GM12878 (cell line): ENCODE measurements around the gene CACNA1D. TPM values are rescaled to one million over a fixed set of nuclear protein-coding genes. Genes with fewer than 3 reads are reported as not detected.

Experiments used
- ATAC-seq: fragments of 200-7000 bp; cut with Tn5 transposase; 3 replicates; pipeline ENCODE4 v1.9.1; 2020; ENCODE audit warnings: mild to moderate bottlenecking, moderate library complexity
- BruUV-seq: library from RNA; stranded (reverse); fragments of 400-500 nt; replicated peaks from 2 replicates; lab custom pipeline; 2021; lab: Mats Ljungman, UMichigan
- CTCF ChIA-PET: fragments of 300-600 bp; sonication (Branson Sonifier 250); formaldehyde crosslinking; extraction: SDS; loops from one replicate; lab custom pipeline; 2021; ENCODE audit warnings: inconsistent platforms; lab: Yijun Ruan, JAX
- POLR2A ChIA-PET: fragments of 350-600 bp; formaldehyde crosslinking; extraction: SDS; loops from one replicate; lab custom pipeline; 2021; ENCODE audit warnings: inconsistent platforms; lab: Charles Lee
- RAD21 ChIA-PET: fragments of 300-600 bp; sonication (Branson Sonifier 250); formaldehyde crosslinking; loops from one replicate; lab custom pipeline; 2023; ENCODE audit warnings: antibody characterized with exemption; ENCODE audit not compliant: unreplicated experiment; lab: Charles Lee
- SMC1A ChIA-PET: fragments of 300-600 bp; sonication (Branson Sonifier 250); formaldehyde crosslinking; loops from one replicate; lab custom pipeline; 2023; ENCODE audit not compliant: unreplicated experiment, uncharacterized antibody; lab: Charles Lee
- DNase-seq: peaks from one replicate; pipeline ENCODE4 v3.0.0-alpha.2; 2011; ENCODE audit warnings: low read depth, low spot score
- FAIRE-seq: peaks from 3 replicates; lab custom pipeline; 2011; peaks lifted over from hg19 to GRCh38; lab: Jason Lieb, UNC
- H2AFZ ChIP-seq: 2 replicates; pipeline ENCODE4 v1.6.0; 2011; ENCODE audit warnings: low read depth, low read length, control low read depth; ENCODE audit not compliant: control insufficient read depth
- H3K27ac ChIP-seq: 2 replicates; pipeline ENCODE4 v1.5.1; 2011; ENCODE audit warnings: control low read depth; ENCODE audit not compliant: control insufficient read depth, insufficient read depth
- H3K27me3 ChIP-seq, 2 experiments: replicated peaks in 1 of 2; 2 replicates each; pipeline versions ENCODE4 v1.6.0 to v1.6.1; 2011; ENCODE audit warnings: low read length in 1 of 2; ENCODE audit not compliant: control insufficient read depth in 2 of 2, insufficient read depth in 2 of 2
- H3K36me3 ChIP-seq, 2 experiments: 2 replicates each; pipeline ENCODE4 v1.5.1; 2011; ENCODE audit warnings: low read length in 1 of 2; ENCODE audit not compliant: control insufficient read depth in 2 of 2, insufficient read depth in 2 of 2
- H3K4me1 ChIP-seq: 2 replicates; pipeline ENCODE4 v1.6.1; 2011; ENCODE audit warnings: mild to moderate bottlenecking, low read length, moderate library complexity, mixed read lengths; ENCODE audit not compliant: control insufficient read depth, insufficient read depth
- H3K4me2 ChIP-seq: 2 replicates; pipeline ENCODE4 v1.6.0; 2011; ENCODE audit warnings: control low read depth; ENCODE audit not compliant: control insufficient read depth, insufficient read depth
- H3K4me3 ChIP-seq: fragments of 200-600 bp; sonication (generic); 2 replicates; pipeline ENCODE4 v1.5.1; 2016
- H3K79me2 ChIP-seq: 2 replicates; pipeline ENCODE4 v1.6.0; 2011; ENCODE audit warnings: low read length; ENCODE audit not compliant: control insufficient read depth, insufficient read depth
- H3K9ac ChIP-seq: 2 replicates; pipeline ENCODE4 v1.8.0; 2011; ENCODE audit warnings: low read length, control low read depth, mixed read lengths; ENCODE audit not compliant: control insufficient read depth, insufficient read depth
- H3K9me3 ChIP-seq: replicated peaks from 3 replicates; pipeline ENCODE4 v1.5.1; 2011; ENCODE audit warnings: mild to moderate bottlenecking, low read length; ENCODE audit not compliant: control insufficient read depth, insufficient read depth
- H4K20me1 ChIP-seq: 2 replicates; pipeline ENCODE4 v1.6.0; 2011; ENCODE audit not compliant: control insufficient read depth, insufficient read depth
- BRCA1 ChIP-seq: IDR thresholded peaks from 2 replicates; pipeline ENCODE4 v1.6.1; 2011; ENCODE audit warnings: low read depth, low read length, improper control_type of control experiment
- KAT2A ChIP-seq: conservative IDR thresholded peaks from 2 replicates; pipeline ENCODE4 v1.6.1; 2011; ENCODE audit warnings: low read depth, low read length; ENCODE audit not compliant: control insufficient read depth
- KLF5 ChIP-seq: fragments of 450-650 bp; IDR thresholded peaks from 2 replicates; pipeline ENCODE4 v1.6.1; 2014; ENCODE audit warnings: mild to moderate bottlenecking; ENCODE audit not compliant: partially characterized antibody
- NFYA ChIP-seq: IDR thresholded peaks from 2 replicates; pipeline ENCODE4 v1.6.1; 2011; ENCODE audit warnings: low read depth, mild to moderate bottlenecking, low read length, improper control_type of control experiment, borderline replicate concordance
- NRF1 ChIP-seq: conservative IDR thresholded peaks from 2 replicates; pipeline ENCODE4 v1.6.1; 2011; ENCODE audit warnings: mild to moderate bottlenecking, low read depth, low read length, improper control_type of control experiment
- PAX8 ChIP-seq: fragments of 450-650 bp; IDR thresholded peaks from 2 replicates; pipeline ENCODE4 v1.6.1; 2017; ENCODE audit warnings: mild to moderate bottlenecking, moderate library complexity
- RUNX3 ChIP-seq: IDR thresholded peaks from 2 replicates; pipeline ENCODE4 v1.6.1; 2012; ENCODE audit warnings: low read length, inconsistent platforms
- WGBS: methylation state at CpG from one replicate; pipeline ENCODE4 v1.1.6; 2016; ENCODE audit warnings: low lambda C conversion rate; ENCODE audit not compliant: insufficient replicate concordance, insufficient coverage; ENCODE audit errors: missing lambda C conversion rate; 5-methylcytosine and 5-hydroxymethylcytosine counted together
- in situ Hi-C: fragments of 300-500 bp; cut with MboI; formaldehyde crosslinking; loops from 9 replicates; pipeline ENCODE4 v1.14.3; 2018; ENCODE audit warnings: mixed read lengths
- intact Hi-C: fragments of 100-400 bp; cut with micrococcal nuclease; formaldehyde crosslinking; loops from one replicate; pipeline ENCODE4 v1.14.2; 2022; ENCODE audit not compliant: unreplicated experiment
- polyA plus RNA-seq, 11 experiments: library from polyadenylated mRNA; depleted of rRNA in 4 of 11; unstranded in 6 of 11; stranded (reverse) in 5 of 11; fragments of >200 nt; fragmentation: Nextera tagmentation in 4 of 11; fragmentation: Illumina TruSeq in 1 of 11; extraction: Ambion mirVana in 4 of 11; extraction: Trizol in 1 of 11; gene quantifications; 1 replicate in 1 of 11; 2 replicates in 10 of 11; pipeline versions ENCODE4 v1.2.1 to v1.2.3, GENCODE V29; 2011 to 2016; ENCODE audit warnings: inconsistent platforms in 2 of 11, missing spikeins in 2 of 11, low read depth in 1 of 11
- total RNA-seq, 4 experiments: library from RNA; depleted of rRNA in 3 of 4; stranded (reverse); fragments of >200 nt in 3 of 4; fragmentation: Illumina TruSeq in 1 of 4; extraction: Trizol in 1 of 4; gene quantifications; 2 replicates each; pipeline versions ENCODE4 v1.2.1 to v1.2.3, GENCODE V29; 2013 to 2021
- TF ChIP-seq, protein P1 (sequence below): IDR thresholded peaks from 2 replicates; pipeline ENCODE4 v1.6.1; 2012; ENCODE audit warnings: low read depth, low read length, improper control_type of control experiment
- TF ChIP-seq, protein P2 (sequence below): fragments of 450-650 bp; IDR thresholded peaks from 2 replicates; pipeline ENCODE4 v1.6.1; 2018; ENCODE audit warnings: borderline replicate concordance, mild to moderate bottlenecking; ENCODE audit not compliant: partially characterized antibody
- TF ChIP-seq, protein P3 (sequence below): fragments of 450-650 bp; formaldehyde crosslinking; IDR thresholded peaks from 2 replicates; pipeline ENCODE4 v1.4.0; 2022; ENCODE audit warnings: mild to moderate bottlenecking, moderate library complexity
- TF ChIP-seq, protein P4 (sequence below): IDR thresholded peaks from 2 replicates; pipeline ENCODE4 v1.6.1; 2011; ENCODE audit warnings: borderline replicate concordance, low read depth, mild to moderate bottlenecking, moderate library complexity, low read length; ENCODE audit not compliant: insufficient read depth, poor library complexity, severe bottlenecking
- TF ChIP-seq, protein P5 (sequence below): IDR thresholded peaks from 2 replicates; pipeline ENCODE4 v1.6.1; 2011; ENCODE audit warnings: mild to moderate bottlenecking, low read depth, low read length, moderate library complexity; ENCODE audit not compliant: insufficient replicate concordance
- TF ChIP-seq, protein P6 (sequence below): fragments of 450-650 bp; IDR thresholded peaks from 2 replicates; pipeline ENCODE4 v1.6.1; 2016; ENCODE audit warnings: mild to moderate bottlenecking

CACNA1D gene
- total and polyA plus RNA-seq, 10 of the 15 experiments (the other 5 are each of a cell fraction or from before 2014, with no cell fraction given): 0.21 to 24.4 (median 1.6) TPM

DNA sequence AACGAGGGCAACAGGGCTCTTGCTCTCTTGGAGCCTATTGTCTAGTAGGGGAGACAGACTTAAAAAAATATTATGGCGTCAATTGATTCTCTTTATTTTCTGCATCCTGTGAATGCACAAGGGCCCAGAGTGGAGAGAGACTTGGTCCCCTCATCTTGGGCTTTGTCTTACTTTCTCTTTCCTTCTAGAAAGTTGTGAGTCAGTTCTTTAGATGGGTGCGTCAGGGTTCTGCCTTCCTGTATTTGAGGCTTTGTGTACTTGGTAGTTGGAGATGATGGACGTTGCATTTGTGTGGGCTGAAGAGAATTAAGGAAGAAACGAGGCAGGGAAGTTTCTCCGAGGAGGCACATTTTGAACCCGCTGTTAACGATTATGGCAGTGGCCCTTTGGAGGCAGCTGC is 52.9 kb downstream of the CACNA1D start:
- DNase-seq (no peak), ATAC-seq (no peak), FAIRE-seq (no peak)
- Histone ChIP-seq H3K27ac (no peak overlapping the region), H2AFZ (no peak overlapping the region), H3K4me2 (no peak overlapping the region), H3K9ac (no peak overlapping the region), H3K4me3 (no peak overlapping the region), H3K36me3 (no peaks in the 10 kb centered on the region), H3K4me1 (no peaks in the 10 kb centered on the region), H3K79me2 (no peaks in the 10 kb centered on the region), H4K20me1 (no peaks in the 10 kb centered on the region), H3K27me3 (no peaks in the 10 kb centered on the region), H3K9me3 (no peaks in the 10 kb centered on the region)
- in situ Hi-C loops: no loop called here
- ChIA-PET RAD21 (no interaction called here), POLR2A (no interaction called here), SMC1A (interaction anchor here (1.4 kb wide), 1 partner anchor 20 kb away, joined by 3 read pairs; no protein-coding TSS in a partner anchor), CTCF (no interaction called here)
- 61% methylated on average over 8 of the region's 8 CpGs for WGBS
- intact Hi-C loops: no loop called here
- no TSS peak for BruUV-seq
- TF ChIP-seq, protein P1, sequence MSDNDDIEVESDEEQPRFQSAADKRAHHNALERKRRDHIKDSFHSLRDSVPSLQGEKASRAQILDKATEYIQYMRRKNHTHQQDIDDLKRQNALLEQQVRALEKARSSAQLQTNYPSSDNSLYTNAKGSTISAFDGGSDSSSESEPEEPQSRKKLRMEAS: no peak
- no peak for TF ChIP-seq NRF1
- TF ChIP-seq, protein P2, sequence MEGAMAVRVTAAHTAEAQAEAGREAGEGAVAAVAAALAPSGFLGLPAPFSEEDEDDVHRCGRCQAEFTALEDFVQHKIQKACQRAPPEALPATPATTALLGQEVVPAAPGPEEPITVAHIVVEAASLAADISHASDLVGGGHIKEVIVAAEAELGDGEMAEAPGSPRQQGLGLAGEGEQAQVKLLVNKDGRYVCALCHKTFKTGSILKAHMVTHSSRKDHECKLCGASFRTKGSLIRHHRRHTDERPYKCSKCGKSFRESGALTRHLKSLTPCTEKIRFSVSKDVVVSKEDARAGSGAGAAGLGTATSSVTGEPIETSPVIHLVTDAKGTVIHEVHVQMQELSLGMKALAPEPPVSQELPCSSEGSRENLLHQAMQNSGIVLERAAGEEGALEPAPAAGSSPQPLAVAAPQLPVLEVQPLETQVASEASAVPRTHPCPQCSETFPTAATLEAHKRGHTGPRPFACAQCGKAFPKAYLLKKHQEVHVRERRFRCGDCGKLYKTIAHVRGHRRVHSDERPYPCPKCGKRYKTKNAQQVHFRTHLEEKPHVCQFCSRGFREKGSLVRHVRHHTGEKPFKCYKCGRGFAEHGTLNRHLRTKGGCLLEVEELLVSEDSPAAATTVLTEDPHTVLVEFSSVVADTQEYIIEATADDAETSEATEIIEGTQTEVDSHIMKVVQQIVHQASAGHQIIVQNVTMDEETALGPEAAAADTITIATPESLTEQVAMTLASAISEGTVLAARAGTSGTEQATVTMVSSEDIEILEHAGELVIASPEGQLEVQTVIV: no peak
- TF ChIP-seq, protein P3, sequence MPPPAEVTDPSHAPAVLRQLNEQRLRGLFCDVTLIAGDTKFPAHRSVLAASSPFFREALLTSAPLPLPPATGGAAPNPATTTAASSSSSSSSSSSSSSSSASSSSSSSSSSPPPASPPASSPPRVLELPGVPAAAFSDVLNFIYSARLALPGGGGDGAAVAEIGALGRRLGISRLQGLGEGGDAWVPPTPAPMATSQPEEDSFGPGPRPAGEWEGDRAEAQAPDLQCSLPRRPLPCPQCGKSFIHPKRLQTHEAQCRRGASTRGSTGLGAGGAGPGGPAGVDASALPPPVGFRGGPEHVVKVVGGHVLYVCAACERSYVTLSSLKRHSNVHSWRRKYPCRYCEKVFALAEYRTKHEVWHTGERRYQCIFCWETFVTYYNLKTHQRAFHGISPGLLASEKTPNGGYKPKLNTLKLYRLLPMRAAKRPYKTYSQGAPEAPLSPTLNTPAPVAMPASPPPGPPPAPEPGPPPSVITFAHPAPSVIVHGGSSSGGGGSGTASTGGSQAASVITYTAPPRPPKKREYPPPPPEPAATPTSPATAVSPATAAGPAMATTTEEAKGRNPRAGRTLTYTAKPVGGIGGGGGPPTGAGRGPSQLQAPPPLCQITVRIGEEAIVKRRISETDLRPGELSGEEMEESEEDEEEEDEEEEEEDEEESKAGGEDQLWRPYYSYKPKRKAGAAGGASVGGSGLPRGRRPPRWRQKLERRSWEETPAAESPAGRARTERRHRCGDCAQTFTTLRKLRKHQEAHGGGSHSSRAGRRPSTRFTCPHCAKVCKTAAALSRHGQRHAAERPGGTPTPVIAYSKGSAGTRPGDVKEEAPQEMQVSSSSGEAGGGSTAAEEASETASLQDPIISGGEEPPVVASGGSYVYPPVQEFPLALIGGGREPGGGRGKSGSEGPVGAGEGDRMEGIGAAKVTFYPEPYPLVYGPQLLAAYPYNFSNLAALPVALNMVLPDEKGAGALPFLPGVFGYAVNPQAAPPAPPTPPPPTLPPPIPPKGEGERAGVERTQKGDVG: no peak
- no peak for TF ChIP-seq RUNX3
- TF ChIP-seq NFYA: no peak
- TF ChIP-seq, protein P4, sequence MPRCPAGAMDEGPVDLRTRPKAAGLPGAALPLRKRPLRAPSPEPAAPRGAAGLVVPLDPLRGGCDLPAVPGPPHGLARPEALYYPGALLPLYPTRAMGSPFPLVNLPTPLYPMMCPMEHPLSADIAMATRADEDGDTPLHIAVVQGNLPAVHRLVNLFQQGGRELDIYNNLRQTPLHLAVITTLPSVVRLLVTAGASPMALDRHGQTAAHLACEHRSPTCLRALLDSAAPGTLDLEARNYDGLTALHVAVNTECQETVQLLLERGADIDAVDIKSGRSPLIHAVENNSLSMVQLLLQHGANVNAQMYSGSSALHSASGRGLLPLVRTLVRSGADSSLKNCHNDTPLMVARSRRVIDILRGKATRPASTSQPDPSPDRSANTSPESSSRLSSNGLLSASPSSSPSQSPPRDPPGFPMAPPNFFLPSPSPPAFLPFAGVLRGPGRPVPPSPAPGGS: no peak
- no peak for TF ChIP-seq PAX8
- TF ChIP-seq, protein P5, sequence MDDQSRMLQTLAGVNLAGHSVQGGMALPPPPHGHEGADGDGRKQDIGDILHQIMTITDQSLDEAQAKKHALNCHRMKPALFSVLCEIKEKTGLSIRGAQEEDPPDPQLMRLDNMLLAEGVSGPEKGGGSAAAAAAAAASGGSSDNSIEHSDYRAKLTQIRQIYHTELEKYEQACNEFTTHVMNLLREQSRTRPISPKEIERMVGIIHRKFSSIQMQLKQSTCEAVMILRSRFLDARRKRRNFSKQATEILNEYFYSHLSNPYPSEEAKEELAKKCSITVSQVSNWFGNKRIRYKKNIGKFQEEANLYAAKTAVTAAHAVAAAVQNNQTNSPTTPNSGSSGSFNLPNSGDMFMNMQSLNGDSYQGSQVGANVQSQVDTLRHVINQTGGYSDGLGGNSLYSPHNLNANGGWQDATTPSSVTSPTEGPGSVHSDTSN: no peak
- TF ChIP-seq KLF5: no peak
- TF ChIP-seq, protein P6, sequence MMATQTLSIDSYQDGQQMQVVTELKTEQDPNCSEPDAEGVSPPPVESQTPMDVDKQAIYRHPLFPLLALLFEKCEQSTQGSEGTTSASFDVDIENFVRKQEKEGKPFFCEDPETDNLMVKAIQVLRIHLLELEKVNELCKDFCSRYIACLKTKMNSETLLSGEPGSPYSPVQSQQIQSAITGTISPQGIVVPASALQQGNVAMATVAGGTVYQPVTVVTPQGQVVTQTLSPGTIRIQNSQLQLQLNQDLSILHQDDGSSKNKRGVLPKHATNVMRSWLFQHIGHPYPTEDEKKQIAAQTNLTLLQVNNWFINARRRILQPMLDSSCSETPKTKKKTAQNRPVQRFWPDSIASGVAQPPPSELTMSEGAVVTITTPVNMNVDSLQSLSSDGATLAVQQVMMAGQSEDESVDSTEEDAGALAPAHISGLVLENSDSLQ: no peak
- no peak for TF ChIP-seq KAT2A
- TF ChIP-seq BRCA1: no peak
